IMR-90 (cell line): ENCODE results near the gene PPP2R5E. TPM values are rescaled to one million over a fixed set of nuclear protein-coding genes. Genes with fewer than 3 reads are reported as not detected.
A peak's percentile ranks its signal among the peaks of the same experiment; 100 is the strongest.

Experiments
- ATAC-seq: fragments of 200-7000 bp; cut with Tn5 transposase; 2 replicates; pipeline ENCODE4 v1.9.1; 2020; ENCODE audit warnings: low read depth, mild to moderate bottlenecking, moderate library complexity
- BruUV-seq: library from RNA; stranded (reverse); fragments of 400-500 nt; replicated peaks from 2 replicates; lab custom pipeline; 2021; lab: Mats Ljungman, UMichigan
- CTCF ChIA-PET: fragments of 300-600 bp; formaldehyde crosslinking; extraction: SDS; loops from one replicate; lab custom pipeline; 2021; ENCODE audit warnings: antibody characterized with exemption; lab: Yijun Ruan, JAX
- POLR2A ChIA-PET: fragments of 300-600 bp; sonication (Branson Sonifier 250); formaldehyde crosslinking; loops from one replicate; lab custom pipeline; 2022; ENCODE audit warnings: antibody characterized with exemption; ENCODE audit not compliant: unreplicated experiment; lab: Charles Lee
- DNase-seq: peaks from one replicate; pipeline ENCODE4 v3.0.0; 2013
- H2AFZ ChIP-seq: replicated peaks from 2 replicates; pipeline ENCODE3; 2013; ENCODE audit warnings: low read length, mild to moderate bottlenecking; ENCODE audit not compliant: poor library complexity
- H2AK5ac ChIP-seq: 2 replicates; pipeline ENCODE4 v1.6.1; 2013; ENCODE audit warnings: low read depth, low read length, inconsistent platforms
- H2AK9ac ChIP-seq: replicated peaks from 2 replicates; pipeline ENCODE3; 2013; ENCODE audit warnings: mild to moderate bottlenecking, low read depth, low read length, moderate library complexity; ENCODE audit not compliant: poor library complexity
- H2BK120ac ChIP-seq: 2 replicates; pipeline ENCODE4 v1.6.1; 2013; ENCODE audit warnings: low read depth, low read length, inconsistent platforms
- H2BK15ac ChIP-seq: 3 replicates; pipeline ENCODE4 v1.6.1; 2013; ENCODE audit warnings: low read depth, low read length, inconsistent platforms
- H2BK20ac ChIP-seq: 2 replicates; pipeline ENCODE4 v1.6.1; 2013; ENCODE audit warnings: low read depth, mild to moderate bottlenecking, inconsistent platforms, low read length, moderate library complexity
- H2BK5ac ChIP-seq: 2 replicates; pipeline ENCODE4 v1.6.1; 2013; ENCODE audit warnings: mild to moderate bottlenecking, low read depth, low read length, inconsistent platforms; ENCODE audit not compliant: poor library complexity, severe bottlenecking
- H3K14ac ChIP-seq: replicated peaks from 2 replicates; pipeline ENCODE4 v1.6.1; 2013; ENCODE audit warnings: low read depth, low read length, inconsistent platforms
- H3K18ac ChIP-seq: 2 replicates; pipeline ENCODE4 v1.6.1; 2013; ENCODE audit warnings: low read depth, low read length, control low read depth
- H3K23ac ChIP-seq: 2 replicates; pipeline ENCODE4 v1.6.1; 2013; ENCODE audit warnings: low read depth, low read length, inconsistent platforms
- H3K27ac ChIP-seq: 2 replicates; pipeline ENCODE4 v1.5.1; 2013; ENCODE audit warnings: mild to moderate bottlenecking, control low read depth, low read length; ENCODE audit not compliant: insufficient read depth
- H3K27me3 ChIP-seq: 2 replicates; pipeline ENCODE4 v1.6.1; 2013; ENCODE audit warnings: low read length; ENCODE audit not compliant: control insufficient read depth, insufficient read depth
- H3K36me3 ChIP-seq: 2 replicates; pipeline ENCODE4 v1.6.1; 2013; ENCODE audit warnings: low read length, mixed read lengths; ENCODE audit not compliant: control insufficient read depth, insufficient read depth
- H3K4ac ChIP-seq: 2 replicates; pipeline ENCODE4 v1.6.1; 2013; ENCODE audit warnings: low read depth, low read length, inconsistent platforms
- H3K4me1 ChIP-seq: 2 replicates; pipeline ENCODE4 v1.6.1; 2013; ENCODE audit warnings: low read length, mixed read lengths; ENCODE audit not compliant: control insufficient read depth, insufficient read depth
- H3K4me2 ChIP-seq: 2 replicates; pipeline ENCODE4 v1.6.1; 2013; ENCODE audit warnings: low read depth, mild to moderate bottlenecking, control low read depth, low read length, moderate library complexity
- H3K4me3 ChIP-seq: 2 replicates; pipeline ENCODE4 v1.5.1; 2013; ENCODE audit warnings: low read depth, mild to moderate bottlenecking, control low read depth, low read length, moderate library complexity; ENCODE audit not compliant: insufficient read depth
- H3K56ac ChIP-seq: 2 replicates; pipeline ENCODE4 v1.6.1; 2013; ENCODE audit warnings: low read length, inconsistent platforms; ENCODE audit not compliant: insufficient read depth; ENCODE audit errors: extremely low read depth
- H3K79me1 ChIP-seq, 2 experiments: 2 replicates each; pipeline ENCODE4 v1.6.1; 2013; ENCODE audit warnings: low read length in 2 of 2, inconsistent platforms in 1 of 2, low read depth in 1 of 2
- H3K9ac ChIP-seq: 2 replicates; pipeline ENCODE4 v1.6.1; 2013; ENCODE audit warnings: low read depth, low read length, control low read depth
- H3K9me1 ChIP-seq: 2 replicates; pipeline ENCODE4 v1.6.1; 2013; ENCODE audit warnings: low read length, inconsistent platforms; ENCODE audit not compliant: insufficient read depth
- H3K9me3 ChIP-seq: 2 replicates; pipeline ENCODE4 v1.6.1; 2013; ENCODE audit warnings: low read length; ENCODE audit not compliant: control insufficient read depth, insufficient read depth
- H4K20me1 ChIP-seq: 2 replicates; pipeline ENCODE4 v1.6.1; 2013; ENCODE audit warnings: low read length, inconsistent platforms; ENCODE audit not compliant: insufficient read depth
- H4K5ac ChIP-seq: 2 replicates; pipeline ENCODE4 v1.6.1; 2013; ENCODE audit warnings: mild to moderate bottlenecking, low read depth, low read length, control low read depth
- H4K8ac ChIP-seq, 2 experiments: 2 replicates each; pipeline ENCODE4 v1.6.1; 2013; ENCODE audit warnings: low read depth in 2 of 2, low read length in 2 of 2, control low read depth in 1 of 2, inconsistent platforms in 1 of 2
- H4K91ac ChIP-seq: 2 replicates; pipeline ENCODE4 v1.6.1; 2013; ENCODE audit warnings: low read depth, low read length, inconsistent platforms; ENCODE audit not compliant: insufficient read depth
- BHLHE40 ChIP-seq: fragments of 150-350 bp; IDR thresholded peaks from 2 replicates; pipeline ENCODE4 v1.6.1; 2016; ENCODE audit warnings: mild to moderate bottlenecking, low read depth, low read length
- CEBPB ChIP-seq: IDR thresholded peaks from 2 replicates; pipeline ENCODE4 v1.6.1; 2012; ENCODE audit warnings: low read depth, low read length, improper control_type of control experiment
- CHD1 ChIP-seq: IDR thresholded peaks from 2 replicates; pipeline ENCODE4 v1.6.1; 2012; ENCODE audit warnings: low read depth, low read length, improper control_type of control experiment
- CTCF ChIP-seq: conservative IDR thresholded peaks from 2 replicates; pipeline ENCODE4 v1.5.1; 2012; ENCODE audit warnings: mild to moderate bottlenecking, low read depth, low read length, improper control_type of control experiment
- ELK1 ChIP-seq: fragments of 150-350 bp; IDR thresholded peaks from 2 replicates; pipeline ENCODE4 v1.6.1; 2016; ENCODE audit warnings: low read depth, mild to moderate bottlenecking, low read length, moderate library complexity, borderline replicate concordance
- FOS ChIP-seq: fragments of 150-350 bp; IDR thresholded peaks from 2 replicates; pipeline ENCODE4 v1.6.1; 2016; ENCODE audit warnings: low read depth, low read length
- MAFK ChIP-seq: IDR thresholded peaks from 2 replicates; pipeline ENCODE4 v1.6.1; 2012; ENCODE audit warnings: low read depth, low read length, improper control_type of control experiment
- MAZ ChIP-seq: IDR thresholded peaks from 2 replicates; pipeline ENCODE4 v1.6.1; 2012; ENCODE audit warnings: low read depth, mild to moderate bottlenecking, low read length, improper control_type of control experiment, moderate library complexity, borderline replicate concordance
- MXI1 ChIP-seq: IDR thresholded peaks from 2 replicates; pipeline ENCODE4 v1.6.1; 2012; ENCODE audit warnings: low read depth, mild to moderate bottlenecking, low read length, moderate library complexity, borderline replicate concordance
- NFE2L2 ChIP-seq: fragments of 150-350 bp; IDR thresholded peaks from 2 replicates; pipeline ENCODE4 v1.6.1; 2016; ENCODE audit warnings: low read depth, mild to moderate bottlenecking, low read length
- POLR2A ChIP-seq: IDR thresholded peaks from 2 replicates; pipeline ENCODE4 v1.6.1; 2012; ENCODE audit warnings: mild to moderate bottlenecking, low read depth, low read length
- RAD21 ChIP-seq: IDR thresholded peaks from 2 replicates; pipeline ENCODE4 v1.6.1; 2012; ENCODE audit warnings: low read length, improper control_type of control experiment
- RCOR1 ChIP-seq: IDR thresholded peaks from 2 replicates; pipeline ENCODE4 v1.6.1; 2012; ENCODE audit warnings: mild to moderate bottlenecking, low read length, improper control_type of control experiment; ENCODE audit not compliant: insufficient replicate concordance
- RFX5 ChIP-seq: IDR thresholded peaks from 2 replicates; pipeline ENCODE4 v1.8.0; 2012; ENCODE audit warnings: low read depth, mild to moderate bottlenecking, low read length, moderate library complexity
- SMC3 ChIP-seq: fragments of 150-350 bp; IDR thresholded peaks from 2 replicates; pipeline ENCODE4 v1.6.1; 2016; ENCODE audit warnings: low read depth, mild to moderate bottlenecking, antibody characterized with exemption, low read length, moderate library complexity
- USF2 ChIP-seq: fragments of 150-350 bp; IDR thresholded peaks from 2 replicates; pipeline ENCODE4 v1.6.1; 2017; ENCODE audit warnings: mild to moderate bottlenecking, antibody characterized with exemption, low read length, low read depth
- WGBS, 2 experiments: methylation state at CpG; one replicate each; pipeline versions ENCODE4 v1.1.5 to v1.1.7; 2013; ENCODE audit warnings: missing lambda C conversion rate in 2 of 2; ENCODE audit not compliant: insufficient read length in 1 of 2; ENCODE audit errors: extremely low coverage in 2 of 2; 5-methylcytosine and 5-hydroxymethylcytosine counted together
- dilution Hi-C: fragments of 300-500 bp; cut with HindIII; formaldehyde crosslinking; loops from one replicate; pipeline ENCODE4 v1.14.3; 2018; ENCODE audit warnings: low sequenced_read_pairs; ENCODE audit not compliant: unreplicated experiment
- in situ Hi-C: fragments of 300-500 bp; cut with MboI; formaldehyde crosslinking; loops from 3 replicates; pipeline ENCODE4 v1.14.3; 2019; ENCODE audit warnings: low sequenced_read_pairs, inconsistent platforms, mixed read lengths
- intact Hi-C: fragments of 100-400 bp; cut with micrococcal nuclease; formaldehyde crosslinking; loops from 2 replicates; pipeline ENCODE4 v1.10.0; 2022
- polyA plus RNA-seq, 3 experiments: library from polyadenylated mRNA; depleted of rRNA; stranded (reverse); fragments of >200 nt; gene quantifications; 2 replicates each; pipeline ENCODE4 v1.2.3, GENCODE V29; 2012; ENCODE audit warnings: low replicate concordance in 1 of 3
- total RNA-seq: library from RNA; depleted of rRNA; stranded (reverse); fragments of >200 nt; gene quantifications from 2 replicates; pipeline ENCODE4 v1.2.3, GENCODE V29; 2012

PPP2R5E gene
- total and polyA plus RNA-seq, 2 of the 4 experiments (the other 2 are of a cell fraction) = 9.7 to 12.2 TPM

- no peak overlapping the region for H2BK20ac ChIP-seq
- H3K56ac ChIP-seq = no peak overlapping the region
- WGBS, 2 experiments = no CpG with 5 or more reads among the region's 1 CpG
- H2AFZ ChIP-seq = no peak overlapping the region
- in situ Hi-C loops (no loop called here), intact Hi-C loops (no loop called here), dilution Hi-C loops (no loop called here)
- H2BK15ac ChIP-seq = no peak overlapping the region
- H3K36me3 ChIP-seq = no peaks in the 10 kb centered on the region
- no peak overlapping the region for H3K4me3 ChIP-seq
- BruUV-seq = no TSS peak
- H3K79me1 ChIP-seq = no peaks in the 10 kb centered on the region
- ATAC-seq (no peak), DNase-seq (peak; percentile 56)
- H2AK5ac ChIP-seq = no peak overlapping the region
- H3K9ac ChIP-seq = no peak overlapping the region
- no peaks in the 10 kb centered on the region for H4K20me1 ChIP-seq
- no peak overlapping the region for H3K18ac ChIP-seq
- no peak overlapping the region for H3K23ac ChIP-seq
- peaks cover 7% of the 10 kb centered on the region for H3K27me3 ChIP-seq
- H3K4me1 ChIP-seq = no peaks in the 10 kb centered on the region
- H2BK120ac ChIP-seq = no peak overlapping the region
- no peak overlapping the region for H2BK5ac ChIP-seq
- H3K9me1 ChIP-seq = no peaks in the 10 kb centered on the region
- no peaks in the 10 kb centered on the region for H3K9me3 ChIP-seq
- H4K91ac ChIP-seq = no peak overlapping the region
- no peak overlapping the region for H4K5ac ChIP-seq
- POLR2A ChIA-PET = no interaction called here
- no peak overlapping the region for H3K27ac ChIP-seq
- H3K14ac ChIP-seq = no peak overlapping the region
- no peak overlapping the region for H4K8ac ChIP-seq
- H3K4ac ChIP-seq = no peak overlapping the region
- H3K4me2 ChIP-seq = no peak overlapping the region
- CTCF ChIA-PET = no interaction called here
- TF ChIP-seq NFE2L2 = no peak
- TF ChIP-seq CTCF = no peak
- TF ChIP-seq POLR2A = no peak
- TF ChIP-seq MAZ = no peak
- TF ChIP-seq MAFK = no peak
- TF ChIP-seq SMC3 = no peak
- no peak for TF ChIP-seq CEBPB
- TF ChIP-seq ELK1 = no peak
- no peak for TF ChIP-seq FOS
- TF ChIP-seq RCOR1 = no peak
- no peak for TF ChIP-seq USF2
- no peak for TF ChIP-seq MXI1
- TF ChIP-seq BHLHE40 = no peak
- TF ChIP-seq RAD21 = no peak
- TF ChIP-seq CHD1 = no peak
- no peak for TF ChIP-seq RFX5
- H2AK9ac ChIP-seq = no peak overlapping the region
Observed at GRCh38 chr14:63343878-63344277, 199.3 kb downstream of the PPP2R5E start.
